22Rv1 (cell line): Measurements from ENCODE around the gene TBC1D22A.

ENCODE experiments used
- CTCF ChIP-seq: fragments of 450-650 bp; IDR thresholded peaks from 2 replicates; pipeline ENCODE4 v1.5.1; 2017; ENCODE audit warnings: mild to moderate bottlenecking
- ZFX ChIP-seq: fragments of 450-650 bp; IDR thresholded peaks from 2 replicates; pipeline ENCODE4 v1.6.1; 2017; ENCODE audit warnings: antibody characterized with exemption, borderline replicate concordance

- TF ChIP-seq CTCF (no peak), ZFX (no peak)
Observed at GRCh38 chr22:47050401-47051051, 288.1 kb downstream of the TBC1D22A start.
